Measurements from ENCODE around the gene DCP2. TPM values are rescaled to one million over a fixed set of nuclear protein-coding genes. Genes with fewer than 3 reads are reported as not detected.

The DCP2 gene
- total RNA-seq, 1 donor from 2014 or later, result 30.8 TPM

GRCh38 chr5:112965733-112966306 lies 10.8 kb upstream of the DCP2 start:
- no peak for DNase-seq (ENCODE audit: low read depth in 2 of 2)

GRCh38 chr5:112967520-112968083 lies 9.0 kb upstream of the DCP2 start:
- no peak for DNase-seq (ENCODE audit: low read depth in 2 of 2)

DNA sequence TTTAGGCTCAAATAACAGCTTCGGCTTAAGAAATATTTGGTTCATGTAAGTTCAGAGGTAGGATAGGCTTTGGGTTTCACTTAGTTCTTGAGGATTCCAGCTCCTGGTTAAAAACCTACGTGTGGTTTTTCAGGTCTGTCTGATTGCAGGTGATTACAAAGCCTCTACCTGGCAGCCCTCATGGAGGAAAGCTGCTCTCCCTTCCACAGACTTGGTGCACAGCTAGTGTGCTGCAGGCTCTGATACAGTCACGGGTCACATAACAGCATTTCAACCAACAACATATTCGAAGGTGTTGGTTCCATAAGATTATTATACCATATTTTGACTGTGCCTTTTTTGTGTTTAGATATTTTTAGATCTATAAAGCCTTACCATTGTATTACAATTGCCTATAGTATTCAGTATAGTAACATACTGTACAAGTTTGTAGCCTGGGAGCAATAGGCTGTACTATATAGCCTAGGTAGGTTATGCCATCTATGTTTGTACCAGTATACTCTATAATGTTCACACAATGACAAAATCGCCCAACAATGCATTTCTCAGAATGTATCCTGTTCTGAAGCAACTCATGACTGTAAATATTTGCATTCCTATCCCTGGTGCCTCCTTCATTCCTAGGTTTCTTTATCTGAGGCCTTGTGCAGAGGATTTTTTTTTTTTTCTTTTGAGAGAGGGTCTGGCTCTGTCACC lies 8.0 kb upstream of the DCP2 start:
- no peak for DNase-seq (ENCODE audit: low read depth in 2 of 2)

GRCh38 chr5:112971276-112971675 lies 5.3 kb upstream of the DCP2 start:
- DNase-seq (ENCODE audit: low read depth in 2 of 2), result no peak

GRCh38 chr5:112973036-112973435 lies 3.6 kb upstream of the DCP2 start:
- no peak for DNase-seq (ENCODE audit: low read depth in 2 of 2)

DNA sequence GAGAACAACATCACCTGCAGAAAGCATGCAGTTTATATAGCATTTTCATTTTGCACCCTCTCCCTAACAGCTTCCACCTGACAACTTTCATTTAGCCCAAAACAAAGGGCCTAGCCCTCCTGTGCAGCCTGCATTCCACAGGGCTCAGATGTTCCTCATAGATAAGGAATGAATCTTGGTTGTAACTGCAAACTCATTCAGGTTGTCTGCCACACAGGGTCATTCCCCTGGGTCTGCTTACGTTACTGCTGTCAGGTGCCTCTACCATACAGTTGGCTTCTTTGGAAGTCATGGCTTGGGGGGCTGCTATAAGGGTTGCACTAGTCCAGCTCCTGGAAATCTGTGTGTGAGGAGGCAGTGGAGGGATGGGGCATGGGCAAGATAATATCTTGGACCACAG lies 2.7 kb upstream of the DCP2 start:
- no peak for DNase-seq (ENCODE audit: low read depth in 2 of 2)

DNA sequence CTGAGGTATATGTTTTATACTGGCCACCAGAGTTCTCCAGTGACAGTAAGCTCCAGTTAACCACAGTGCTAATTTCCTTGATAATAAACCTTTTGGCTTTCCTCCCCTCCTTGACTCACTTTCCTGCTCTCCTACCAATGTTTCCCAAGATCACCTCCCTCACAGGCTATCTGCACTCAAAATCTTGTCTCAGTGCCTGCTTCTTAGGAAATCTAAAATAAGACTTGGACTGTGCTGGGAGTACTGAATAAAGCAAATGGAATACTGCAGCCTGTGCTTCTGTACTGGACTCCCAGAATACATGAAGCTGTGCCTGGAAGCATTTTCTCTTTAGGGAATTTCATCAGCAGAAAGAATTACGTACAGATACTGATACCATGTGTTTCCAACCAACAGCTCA lies 1.7 kb upstream of the DCP2 start:
- DNase-seq (ENCODE audit: low read depth in 2 of 2), result no peak

DNA sequence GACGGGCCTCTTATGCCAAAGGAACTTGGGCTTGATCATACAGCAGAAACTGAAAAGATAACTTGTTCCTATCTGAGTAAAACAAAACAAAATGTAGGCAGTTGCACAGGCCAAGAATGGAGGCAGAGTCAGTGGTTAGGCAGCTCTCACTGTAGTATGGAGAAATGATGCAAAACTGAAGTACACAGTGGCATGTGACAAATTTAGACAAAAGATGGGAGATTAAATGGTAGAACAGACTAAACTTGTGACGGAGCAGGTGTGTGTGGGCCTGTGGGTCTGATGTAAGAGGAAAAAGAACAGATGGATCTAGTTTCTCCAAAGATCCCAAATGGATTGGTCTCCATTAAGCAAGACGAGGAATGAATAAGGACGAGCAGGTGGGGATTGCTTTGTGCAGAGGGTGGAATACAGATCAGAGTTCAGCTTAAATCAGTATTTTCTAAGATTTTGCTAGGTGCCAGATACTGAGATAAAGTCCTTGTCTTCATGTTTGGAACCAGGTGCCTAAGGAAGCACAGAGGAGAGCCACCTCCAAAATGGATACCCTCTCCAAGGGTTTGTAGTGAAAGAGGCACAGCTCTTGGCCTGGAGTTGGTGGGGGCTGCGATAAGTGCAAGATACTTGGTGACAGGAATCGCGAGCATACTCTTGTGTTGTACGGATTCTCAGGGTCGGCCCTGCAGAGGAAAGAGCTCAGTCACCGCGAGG lies 722 bp upstream of the DCP2 start:
- DNase-seq (ENCODE audit: low read depth in 2 of 2), result no peak

DNA sequence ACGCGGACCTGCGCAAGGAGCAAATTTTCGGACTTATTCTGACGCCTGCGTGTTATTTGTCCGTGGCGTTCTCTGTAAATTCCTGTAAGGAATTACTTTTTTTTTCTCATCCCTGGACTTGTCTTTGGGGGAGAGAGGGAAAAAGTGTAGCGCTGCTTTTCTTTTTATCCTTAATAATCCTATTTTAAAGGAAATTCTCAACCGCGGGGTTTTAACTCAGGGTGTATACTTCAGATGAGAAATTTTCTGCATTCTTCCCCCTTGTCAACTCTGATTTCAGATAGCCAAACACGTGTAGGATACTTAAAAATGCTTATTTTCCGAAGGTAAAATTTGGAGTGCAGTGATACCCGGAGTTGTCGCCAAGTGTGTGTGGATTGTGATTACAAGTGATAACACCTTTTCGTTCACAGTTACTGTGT lies 853 bp downstream of the DCP2 start:
- DNase-seq (ENCODE audit: low read depth in 2 of 2), result no peak

DNA sequence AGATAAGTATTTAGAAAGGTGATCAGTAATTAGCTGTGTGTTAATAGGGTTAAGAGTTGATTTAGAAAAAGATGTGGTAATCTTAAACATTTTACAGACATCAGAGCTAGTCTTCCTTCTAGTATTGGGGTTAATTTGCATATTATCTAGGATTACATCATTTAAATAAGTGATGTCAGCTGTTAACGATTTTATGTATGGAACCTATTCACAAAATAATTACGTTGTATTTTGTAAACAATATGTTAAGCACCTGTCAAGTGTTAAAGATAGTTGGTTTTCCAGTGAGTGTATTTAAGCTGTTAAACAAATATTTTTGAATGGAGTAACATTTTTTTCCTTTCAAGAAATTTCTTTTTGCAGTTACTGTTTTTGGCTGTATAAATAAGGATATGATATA lies 2.2 kb downstream of the DCP2 start:
- DNase-seq (ENCODE audit: low read depth in 2 of 2), result no peak

- no peak for DNase-seq (ENCODE audit: low read depth in 2 of 2)
These were observed 3.1 kb downstream of the DCP2 start for GRCh38 chr5:112979723-112980122.

- no peak for DNase-seq (ENCODE audit: low read depth in 2 of 2)
These were observed 6.8 kb downstream of the DCP2 start for GRCh38 chr5:112983363-112983762.

DNA sequence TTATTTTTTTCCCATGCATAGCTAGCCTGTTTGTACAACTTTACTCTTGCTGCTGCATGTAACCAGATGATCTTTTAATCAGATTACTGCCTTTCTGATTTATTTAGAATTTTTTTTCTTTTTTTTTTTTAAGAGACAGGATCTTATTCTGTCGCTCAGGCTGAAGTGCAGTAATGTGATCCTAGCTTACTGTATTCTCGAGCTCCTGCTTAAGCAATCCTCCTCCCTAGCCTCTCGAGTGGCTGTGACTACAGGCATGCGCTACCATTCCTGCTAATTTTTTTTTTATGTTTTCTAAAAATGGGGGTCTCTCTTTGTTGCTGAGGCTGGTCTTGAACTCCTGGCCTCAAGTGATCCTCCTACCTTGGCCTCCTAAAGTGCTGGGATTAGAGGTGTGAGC lies 9.6 kb downstream of the DCP2 start:
- DNase-seq (ENCODE audit: low read depth in 2 of 2), result no peak

- DNase-seq (ENCODE audit: low read depth in 2 of 2), result peak; percentile 77 to 84
These were observed 19.4 kb downstream of the DCP2 start for GRCh38 chr5:112995764-112996618.

DNA sequence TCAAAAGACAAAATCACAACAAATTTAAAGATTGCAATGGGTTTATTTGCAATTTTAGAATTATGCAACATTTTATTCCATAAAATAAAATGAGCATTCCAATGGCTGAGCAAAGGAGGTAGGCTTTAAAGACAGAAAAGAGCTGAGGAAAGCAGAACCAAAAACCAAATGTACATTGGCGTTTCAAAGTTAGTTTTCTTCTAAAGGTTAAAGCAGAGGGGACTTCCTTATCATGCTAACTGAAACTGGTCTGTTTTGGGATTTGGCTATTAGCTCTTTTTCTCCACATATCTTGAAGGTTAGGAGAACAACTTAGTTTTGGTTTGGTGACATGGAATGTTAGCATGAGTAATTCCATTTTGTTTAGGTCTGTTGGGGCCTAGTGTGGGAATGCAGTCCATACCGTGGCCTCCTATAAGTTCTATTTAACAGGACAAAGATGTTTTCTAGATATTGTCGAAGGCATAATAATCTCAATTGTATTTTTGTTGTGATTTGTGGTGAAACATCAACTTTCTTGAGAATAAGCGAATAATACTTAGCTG lies 20.3 kb downstream of the DCP2 start:
- DNase-seq (ENCODE audit: low read depth in 2 of 2), result no peak

GRCh38 chr5:112998296-112998695 lies 21.7 kb downstream of the DCP2 start:
- no peak for DNase-seq (ENCODE audit: low read depth in 2 of 2)

DNA sequence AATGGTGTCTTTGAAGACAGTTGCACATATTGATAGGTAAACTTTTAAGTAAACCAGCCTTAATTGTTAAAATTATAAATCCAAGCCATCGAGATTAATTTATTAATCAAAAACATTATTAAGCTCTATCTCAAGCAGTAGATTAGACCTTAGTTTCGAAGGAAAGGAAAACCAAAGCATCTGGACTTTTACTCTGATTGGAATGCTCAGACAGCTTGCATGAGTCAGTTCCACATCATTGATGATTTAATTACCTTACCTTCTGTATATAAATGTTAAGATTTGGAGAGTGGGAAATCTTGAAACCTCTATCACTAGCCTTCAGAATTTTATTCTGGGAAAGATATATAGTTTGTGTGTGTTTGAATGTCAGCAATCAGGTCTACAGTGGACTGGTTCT lies 23.9 kb downstream of the DCP2 start:
- DNase-seq (ENCODE audit: low read depth in 2 of 2), result no peak

DNA sequence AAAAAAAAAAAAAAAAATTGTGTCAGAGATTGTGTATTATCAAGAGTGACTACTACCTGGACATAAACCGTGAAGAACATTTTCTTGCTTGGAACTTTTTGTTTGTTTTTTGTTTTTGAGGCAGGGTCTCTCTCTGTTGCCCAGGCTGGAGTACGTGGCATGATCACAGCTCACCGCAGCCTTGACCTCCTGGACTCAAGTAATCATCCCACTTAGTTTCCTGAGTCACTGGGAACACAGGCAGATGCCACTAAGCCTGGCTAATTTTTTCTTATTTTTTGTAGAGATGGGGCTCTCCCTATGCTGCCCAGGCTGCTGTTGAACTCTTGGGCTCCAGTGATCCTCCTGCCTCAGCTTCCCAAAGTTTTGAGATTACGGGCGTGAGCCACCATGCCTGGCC lies 25.8 kb downstream of the DCP2 start:
- DNase-seq (ENCODE audit: low read depth in 2 of 2), result no peak

DNA sequence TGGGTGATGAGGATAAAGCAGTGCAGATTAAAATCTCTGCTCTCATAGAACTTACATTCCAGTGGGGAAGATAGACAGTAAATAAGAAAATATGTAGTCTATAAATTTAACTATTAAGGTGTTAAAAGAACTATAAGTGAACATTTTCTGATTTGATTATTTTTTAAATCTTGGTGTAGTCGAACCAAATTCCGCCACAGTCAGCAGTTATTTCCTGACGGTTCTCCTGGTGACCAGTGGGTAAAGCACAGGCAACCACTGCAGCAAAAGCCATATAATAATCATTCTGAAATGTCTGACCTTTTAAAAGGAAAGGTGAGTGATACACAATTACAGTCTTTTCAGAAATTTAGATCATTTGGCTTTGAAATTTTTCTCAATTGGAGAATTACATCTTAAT lies 27.2 kb downstream of the DCP2 start:
- DNase-seq (ENCODE audit: low read depth in 2 of 2), result peak in 1 of 2 donors; percentile 30

GRCh38 chr5:113005454-113005853 lies 28.9 kb downstream of the DCP2 start:
- peak; percentile 29 to 38 for DNase-seq (ENCODE audit: low read depth in 2 of 2)

DNA sequence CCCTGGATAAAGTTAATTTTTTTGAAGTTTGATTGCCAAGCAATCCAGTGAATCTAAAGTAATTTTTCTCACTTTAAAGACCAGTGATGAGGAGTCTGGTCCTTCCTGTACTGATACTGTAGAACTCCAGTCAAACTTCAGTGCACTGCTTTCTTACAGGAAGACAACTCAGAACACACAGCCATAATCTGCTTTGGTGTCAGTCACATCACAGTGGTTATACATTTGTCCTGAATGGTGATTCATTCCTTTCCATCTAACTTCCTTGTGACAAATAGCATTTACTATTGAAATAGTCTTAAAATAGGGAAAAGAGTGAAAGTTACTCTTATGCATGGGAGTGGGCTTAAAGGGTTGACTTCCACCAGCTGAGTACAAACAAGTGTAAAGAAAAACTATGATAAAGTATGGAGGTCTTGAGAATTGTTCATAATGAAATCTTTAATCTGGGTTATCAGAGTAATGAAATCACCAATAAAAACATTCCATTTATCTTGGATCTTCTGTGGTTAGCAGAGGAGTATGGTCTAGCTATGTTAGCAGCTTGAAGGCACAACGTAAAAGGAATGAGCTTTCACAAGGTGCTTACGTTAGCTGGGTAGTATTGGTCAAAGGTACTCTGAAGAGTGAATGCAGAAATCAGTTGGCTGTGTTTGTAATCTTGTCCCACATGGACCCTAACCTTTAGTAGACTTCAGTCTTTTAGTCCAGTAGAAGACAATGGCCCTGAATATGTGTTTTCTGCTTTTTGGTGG lies 41.5 kb downstream of the DCP2 start:
- peak in 1 of 2 donors; percentile 54 for DNase-seq (ENCODE audit: low read depth in 2 of 2)

Measured in lung microvascular endothelial cell (primary cell).